Non-pigmented ciliary epithelial cell (primary cell): ENCODE results near the gene SEMA4G.

Experiments used
- DNase-seq: peaks from one replicate; pipeline ENCODE4 v3.0.0-alpha.2; 2010; ENCODE audit warnings: low read depth

The SEMA4G gene

GRCh38 chr10:101007915-101008822 lies 38.9 kb downstream of the SEMA4G start:
- no peak for DNase-seq

DNA sequence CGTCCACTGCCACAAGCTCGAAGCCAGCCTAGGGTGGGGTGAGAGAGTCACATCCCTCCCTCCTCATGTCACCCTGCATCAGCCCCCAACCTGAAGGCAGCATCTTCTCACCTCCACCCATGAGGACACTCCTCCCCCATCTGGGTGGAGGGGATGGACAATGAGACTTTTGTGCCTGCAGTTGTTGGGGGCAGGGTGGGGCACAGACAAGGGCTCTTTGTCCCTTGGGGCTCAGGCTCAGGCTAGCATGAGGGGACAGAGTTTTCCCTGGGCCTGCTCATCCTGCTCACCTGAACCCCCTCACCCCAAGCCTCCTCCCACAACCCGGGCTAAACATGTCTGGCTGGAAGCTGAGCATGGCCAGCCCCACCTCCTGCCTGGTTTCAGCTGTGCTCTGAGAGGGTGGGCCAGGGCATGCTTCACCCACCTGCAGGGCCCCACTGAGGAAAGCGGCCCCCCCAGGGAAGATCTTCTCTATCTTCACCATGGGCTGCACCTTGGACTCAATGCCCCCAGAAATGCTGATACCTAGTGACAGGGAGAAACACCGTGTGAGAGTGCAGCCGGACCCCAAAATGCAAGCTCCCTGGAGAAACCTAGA lies 39.6 kb downstream of the SEMA4G start:
- no peak for DNase-seq

DNA sequence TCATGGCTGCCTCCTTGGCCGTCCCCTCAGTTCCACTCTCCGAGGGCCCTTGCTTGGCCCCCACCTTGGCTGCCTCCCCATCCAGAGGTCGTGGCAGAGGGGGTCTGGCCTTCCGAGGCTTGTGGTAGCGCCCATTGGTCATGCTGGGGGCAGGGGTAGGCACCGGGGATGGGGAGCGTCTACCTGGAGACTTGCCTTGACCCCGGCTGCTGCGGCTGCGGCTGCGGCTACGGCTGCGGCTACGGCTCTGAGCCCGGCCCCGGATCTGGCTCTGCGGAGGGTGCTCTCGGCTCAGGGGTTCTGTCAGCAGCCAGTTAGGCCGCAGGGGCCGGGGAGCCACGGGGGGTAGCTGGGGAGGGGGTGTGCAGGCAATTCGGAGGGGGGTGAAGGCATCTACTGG lies 41.0 kb downstream of the SEMA4G start:
- DNase-seq = no peak

DNA sequence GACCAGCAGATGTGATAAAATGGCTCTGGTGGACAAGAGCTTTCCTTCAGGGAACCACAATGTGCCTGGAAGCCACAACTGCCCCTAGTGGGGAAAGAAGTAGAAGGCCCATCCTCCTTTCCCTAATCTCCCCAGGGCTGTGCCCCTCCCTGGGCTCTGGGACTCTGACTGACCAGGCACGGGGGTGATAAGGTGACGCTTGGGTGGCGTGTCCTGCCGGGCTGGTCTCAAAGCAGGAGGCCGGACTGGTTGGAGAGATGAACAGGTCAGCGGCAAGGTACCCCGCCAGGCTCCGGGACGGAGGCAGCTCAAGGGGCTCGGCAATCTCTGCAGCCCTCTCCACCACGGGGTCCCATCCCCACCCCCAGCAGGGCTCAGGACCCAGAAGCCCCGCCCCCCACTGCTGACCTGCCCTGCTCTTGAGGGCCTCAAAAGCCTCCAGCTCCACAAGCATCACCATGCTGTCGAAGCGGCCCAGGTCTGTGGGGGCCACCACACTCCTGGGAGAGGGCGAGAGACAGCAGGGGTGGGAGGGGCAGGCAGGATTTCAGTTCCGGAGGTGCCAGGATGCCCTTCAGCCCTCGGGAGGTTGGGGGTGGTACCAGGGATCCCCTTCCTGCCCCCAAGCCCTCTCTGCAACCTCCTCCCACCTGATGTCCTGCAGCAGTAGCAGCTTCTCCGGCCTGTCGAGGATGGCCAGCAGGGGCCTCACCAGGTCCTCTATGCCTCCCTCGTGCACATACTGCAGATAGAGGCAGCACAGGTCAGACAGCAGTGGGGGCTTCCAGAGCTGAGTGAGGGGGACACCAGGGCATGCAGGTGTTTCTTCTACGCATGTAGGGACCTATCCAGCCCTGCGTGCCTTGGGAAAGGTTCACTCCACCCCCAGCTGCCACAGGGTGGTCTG lies 42.5 kb downstream of the SEMA4G start:
- no peak for DNase-seq

DNA sequence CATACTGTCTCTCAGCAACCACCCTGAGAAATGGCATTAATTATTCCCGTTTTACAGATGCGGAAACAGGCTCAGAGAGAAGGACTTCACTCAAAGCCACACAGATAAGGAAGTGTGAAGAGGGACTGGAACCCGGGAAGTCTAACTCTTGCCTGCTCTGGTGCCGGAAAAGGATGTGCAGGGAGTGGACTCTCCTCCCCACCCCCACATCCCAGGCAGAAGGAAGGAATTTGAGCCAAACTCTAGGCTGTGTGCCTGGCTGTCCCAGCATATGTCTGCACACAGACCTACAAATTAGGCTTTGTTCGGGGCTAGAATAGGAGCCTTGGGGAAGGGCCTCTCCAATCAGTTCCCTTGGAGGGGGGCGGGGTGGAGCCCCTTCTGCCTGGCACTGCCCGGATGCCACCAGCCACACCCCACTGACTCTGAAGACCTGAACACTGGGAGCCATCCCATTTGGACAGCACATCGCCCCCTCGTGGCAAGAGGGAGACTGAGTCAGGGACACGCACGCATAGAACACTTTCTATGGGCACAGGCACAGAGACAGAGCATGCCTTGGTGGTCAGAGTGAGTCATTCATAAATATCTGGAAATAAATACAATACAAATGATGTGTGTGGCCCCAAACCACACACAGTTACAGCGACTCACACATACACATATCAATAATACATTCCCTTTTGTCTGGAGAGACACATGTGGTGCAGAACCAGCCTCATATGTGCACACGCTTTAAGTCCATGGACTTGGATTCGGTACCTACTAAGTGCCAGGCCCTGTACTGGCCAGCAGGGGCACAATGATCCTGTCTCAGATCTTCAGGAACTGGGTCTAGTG lies 43.4 kb downstream of the SEMA4G start:
- DNase-seq = no peak

DNA sequence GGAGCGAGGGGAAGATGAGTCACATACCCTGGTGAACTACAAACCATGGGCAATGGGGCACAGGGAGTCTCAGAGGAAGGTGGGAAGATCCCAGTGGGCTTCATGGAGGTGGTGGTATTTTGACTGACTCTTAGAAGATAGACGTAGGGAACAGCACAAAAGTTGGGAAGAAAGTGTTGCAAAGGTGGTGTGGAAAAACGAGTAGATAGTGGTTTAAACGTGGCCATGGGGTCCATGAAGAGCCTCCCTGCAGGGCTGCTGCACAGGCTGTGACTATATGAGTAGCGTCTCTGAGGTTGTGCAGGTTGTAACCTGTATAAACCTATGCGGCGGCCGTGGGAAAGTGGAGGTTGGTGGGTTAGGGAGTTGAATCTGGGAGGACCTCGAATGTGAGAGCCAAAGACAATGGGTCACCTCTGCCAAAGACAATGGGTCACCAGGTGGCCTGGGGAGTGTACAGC lies 44.1 kb downstream of the SEMA4G start:
- no peak for DNase-seq

DNA sequence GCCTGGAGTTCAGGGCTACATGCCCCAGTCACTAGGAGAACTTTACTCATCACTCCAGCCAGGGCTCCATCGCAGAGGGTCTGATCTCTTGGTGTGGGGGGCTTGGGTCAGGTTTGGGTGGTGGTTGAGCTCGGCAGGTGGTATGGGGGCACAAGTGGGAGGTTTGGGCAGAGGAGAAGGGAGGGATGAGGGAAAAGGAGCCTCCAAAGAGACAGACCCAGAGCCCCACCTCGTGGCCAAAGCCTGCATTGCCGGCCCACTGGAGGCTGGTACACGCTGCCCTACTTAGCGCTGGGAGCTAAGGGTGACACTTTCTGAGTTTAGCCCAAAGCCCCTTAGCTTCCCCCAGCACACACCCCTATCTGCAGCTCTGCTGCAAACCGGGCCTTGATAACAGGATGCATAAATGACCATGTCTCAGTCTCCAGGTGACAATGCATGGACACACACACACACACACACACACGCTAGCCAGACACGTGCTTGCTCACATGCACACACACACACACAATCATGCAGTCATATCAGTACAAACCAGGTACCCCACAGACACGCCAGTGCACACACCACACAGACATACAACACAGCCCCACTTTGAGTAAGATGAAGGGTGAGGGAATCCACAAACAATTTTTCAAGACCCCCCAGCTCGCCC lies 45.1 kb downstream of the SEMA4G start:
- no peak for DNase-seq

DNA sequence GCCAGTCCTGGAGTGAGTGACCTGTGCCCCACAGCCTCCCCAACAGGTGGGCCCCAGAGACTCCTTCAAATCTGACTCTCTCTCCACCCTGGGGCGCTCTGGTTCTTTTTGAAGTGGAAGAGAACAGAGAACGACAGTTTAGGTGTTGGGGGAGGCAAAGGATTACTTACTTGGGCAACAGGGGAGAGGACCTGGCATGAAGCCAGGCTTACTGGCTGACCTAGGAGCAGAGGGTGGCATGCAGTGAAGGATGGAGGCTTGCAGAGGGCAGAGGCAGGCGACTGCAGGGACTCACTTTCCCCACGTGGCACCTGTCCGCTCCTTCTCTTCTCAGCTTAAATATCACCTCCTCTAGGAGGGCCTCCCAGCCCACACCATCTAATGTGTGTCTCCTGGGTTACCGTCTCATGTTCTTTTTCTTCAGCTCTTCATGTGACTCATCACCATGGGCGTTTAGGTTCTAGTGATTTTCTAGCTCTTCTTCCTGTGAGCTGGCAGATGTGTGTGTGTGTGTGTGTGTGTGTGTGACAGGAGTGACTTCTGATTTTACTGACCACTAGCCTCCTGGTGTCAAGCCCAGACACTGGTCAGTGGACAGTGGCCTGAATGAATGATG lies 45.8 kb downstream of the SEMA4G start:
- DNase-seq = peak; percentile 86

DNA sequence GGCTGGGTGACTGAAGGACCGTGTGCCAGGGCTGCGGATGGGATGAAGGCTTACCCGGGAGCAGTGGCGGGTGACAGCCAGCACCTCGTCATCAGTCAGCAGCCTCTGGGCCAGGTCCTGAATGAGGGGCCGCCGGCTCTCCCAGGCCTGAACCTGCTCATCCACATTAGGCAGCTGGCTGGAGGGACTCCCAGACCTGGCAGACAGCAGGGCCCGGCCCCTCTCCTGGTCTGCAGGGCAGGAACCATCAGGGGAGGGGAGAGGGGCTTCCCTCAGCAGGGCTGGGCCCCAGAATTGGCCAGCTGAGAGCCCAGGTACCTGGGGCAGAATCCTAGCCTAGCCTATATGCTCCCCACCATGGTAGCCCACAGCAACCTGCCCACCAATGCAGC lies 46.3 kb downstream of the SEMA4G start:
- no peak for DNase-seq

- no peak for DNase-seq
Observed at GRCh38 chr10:101016814-101017213, 47.5 kb downstream of the SEMA4G start.

- no peak for DNase-seq
Observed at GRCh38 chr10:101018118-101018599, 48.9 kb downstream of the SEMA4G start.

GRCh38 chr10:101018600-101019439 lies 49.5 kb downstream of the SEMA4G start:
- no peak for DNase-seq
